CD4-positive, alpha-beta T cell treated with Interleukin-4 for 1 hour (primary cell): Measurements from ENCODE around the gene SCAF8.
"Not testable (repeated sequence)": the region's sequence is repeated elsewhere in the genome, so short reads cannot be mapped to it uniquely, and the experiment has no call there.

Experiments
- DNase-seq, 2 donors: peaks; one replicate each; pipeline ENCODE4 v3.0.0-alpha.2; 2020 to 2022

SCAF8 gene

DNA sequence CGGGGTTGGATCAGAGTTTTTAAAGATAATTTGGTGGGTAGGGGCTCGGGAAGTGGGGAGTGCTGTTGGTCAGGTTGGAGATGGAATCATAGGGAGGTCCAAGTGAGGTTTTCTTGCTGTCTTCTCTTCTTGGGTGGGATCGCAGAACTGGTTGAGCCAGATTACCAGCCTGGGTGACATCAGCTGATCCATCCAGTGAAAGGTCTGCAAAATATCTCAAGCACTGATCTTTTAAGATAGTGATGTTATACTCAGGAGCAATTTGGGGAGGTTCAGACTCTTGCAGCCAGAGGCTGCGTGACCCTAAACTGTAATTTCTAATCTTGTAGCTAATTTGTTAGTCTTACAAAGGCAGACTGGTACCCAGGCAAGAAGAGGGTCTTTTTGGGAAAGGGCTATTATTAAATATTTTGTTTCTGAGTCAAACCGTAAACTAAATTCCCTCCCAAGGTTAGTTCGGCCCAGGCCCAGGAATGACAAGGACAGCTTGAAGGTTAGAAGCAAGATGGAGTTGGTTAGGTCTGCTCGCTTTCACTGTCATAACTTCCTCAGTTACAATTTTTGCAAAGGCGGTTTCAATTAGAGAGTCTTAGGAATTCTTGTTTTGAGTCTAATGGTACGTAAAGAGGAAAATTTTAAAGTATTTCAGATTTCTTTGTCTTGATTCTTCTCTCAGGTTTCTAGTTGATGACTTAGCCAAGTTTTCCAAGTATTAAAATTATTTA is 53.1 kb downstream of the SCAF8 start:
- no peak for DNase-seq

DNA sequence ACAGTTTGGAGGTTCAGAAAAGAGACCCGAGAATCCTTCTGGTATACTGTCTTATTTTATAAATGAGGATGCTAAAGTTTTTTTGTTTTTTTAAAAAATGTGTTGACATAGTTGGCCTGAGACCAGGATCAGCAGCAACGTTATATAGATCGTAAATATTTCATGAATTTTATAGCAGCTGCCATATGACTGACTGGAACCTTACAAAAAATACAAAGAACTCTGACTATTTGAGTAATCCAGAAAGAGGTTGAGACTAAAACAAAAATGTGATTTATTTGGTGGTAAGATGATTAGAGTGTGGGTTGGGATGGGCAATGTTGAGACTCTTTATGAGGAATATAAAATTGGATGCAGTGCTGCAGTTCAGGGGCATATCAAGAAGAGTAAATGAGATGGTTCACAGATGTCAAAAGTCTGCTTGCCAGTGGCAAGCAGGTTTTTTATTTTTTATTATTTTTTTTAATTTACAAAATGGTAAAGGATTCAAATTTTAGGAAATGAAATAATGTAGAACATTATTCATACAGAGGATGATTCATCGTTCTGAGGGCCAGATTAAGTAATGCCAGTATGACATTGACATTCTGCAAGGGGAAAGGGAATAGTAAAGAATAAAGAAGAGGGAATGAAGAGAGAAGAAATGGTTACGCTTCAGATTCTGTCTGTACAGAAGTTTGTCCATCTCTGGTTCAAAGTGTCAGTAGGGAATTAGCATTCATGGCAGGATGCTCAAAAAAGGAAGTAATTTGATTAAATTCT is 58.5 kb downstream of the SCAF8 start:
- no peak for DNase-seq

DNA sequence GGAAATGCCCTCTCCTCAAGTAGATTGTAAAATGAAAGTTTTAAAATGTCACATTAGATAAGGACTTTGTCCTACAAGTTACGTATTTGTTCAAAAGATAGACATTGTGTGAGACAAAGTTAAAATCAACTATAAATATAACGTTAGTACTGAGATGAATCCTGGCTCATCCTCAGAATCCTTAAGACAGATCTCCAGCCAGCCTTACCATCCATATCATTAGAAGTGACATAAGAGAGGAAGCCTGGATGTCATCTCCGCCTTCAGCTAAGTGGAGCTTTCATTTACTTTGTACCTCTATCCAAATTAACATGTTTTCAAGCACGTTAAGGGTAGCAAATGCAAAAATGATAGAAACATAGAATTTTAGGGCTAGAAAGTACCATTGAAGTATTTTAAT is 59.1 kb downstream of the SCAF8 start:
- DNase-seq: no peak

DNA sequence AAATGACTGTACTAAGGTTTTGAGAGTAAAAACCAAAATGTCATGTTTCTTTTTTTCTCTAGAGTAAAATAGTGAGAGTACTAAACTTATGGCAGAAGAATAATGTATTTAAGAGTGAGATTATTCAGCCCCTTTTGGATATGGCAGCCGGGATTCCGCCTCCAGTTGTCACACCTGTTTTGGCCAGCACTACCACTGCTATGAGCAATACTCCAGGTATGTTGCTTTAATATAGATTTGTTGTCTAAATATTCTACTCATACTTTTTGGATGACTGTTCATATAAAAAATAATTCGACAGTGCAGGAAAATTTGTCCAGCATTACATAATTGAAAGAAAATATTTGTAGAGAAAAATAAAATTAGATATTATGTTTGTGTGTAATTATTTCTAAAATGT is 59.5 kb downstream of the SCAF8 start:
- DNase-seq: no peak

DNA sequence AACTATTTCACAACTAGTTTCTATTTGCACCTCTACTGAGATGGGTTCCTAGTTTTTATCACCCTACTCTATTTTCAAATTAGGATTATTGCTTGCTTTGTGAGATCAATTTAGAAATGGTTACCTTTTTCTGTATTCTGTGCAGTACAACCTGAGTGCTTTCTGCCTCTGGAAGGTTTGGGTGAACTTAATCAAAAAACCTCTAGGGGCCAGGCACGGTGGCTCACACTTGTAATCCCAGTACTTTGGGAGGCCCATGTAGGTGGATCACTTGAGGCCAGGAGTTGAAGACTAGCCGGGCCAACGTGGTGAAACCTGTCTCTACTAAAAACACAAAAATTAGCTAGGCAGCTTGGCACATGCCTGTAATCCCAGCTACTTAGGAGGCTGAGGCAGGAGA is 63.3 kb downstream of the SCAF8 start:
- no peak for DNase-seq

DNA sequence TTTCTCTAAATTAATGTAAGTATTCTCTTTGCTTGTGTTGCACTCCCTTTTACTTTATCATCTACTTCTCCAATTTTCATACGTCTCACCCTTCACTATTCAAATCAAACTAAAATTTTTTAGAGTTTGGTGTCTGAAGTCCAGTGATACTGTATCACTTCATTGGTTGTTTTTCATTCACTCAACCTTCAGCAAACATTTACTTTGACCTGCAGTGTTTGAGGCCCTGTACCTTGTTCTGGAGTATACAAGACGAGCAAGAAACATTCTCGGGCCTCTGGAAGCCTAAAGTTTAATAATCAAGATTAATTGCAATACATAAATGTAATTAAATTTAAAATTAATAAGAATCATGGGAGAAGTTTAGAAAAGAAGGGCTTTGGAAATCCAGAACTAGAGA is 64.6 kb downstream of the SCAF8 start:
- DNase-seq: no peak

DNA sequence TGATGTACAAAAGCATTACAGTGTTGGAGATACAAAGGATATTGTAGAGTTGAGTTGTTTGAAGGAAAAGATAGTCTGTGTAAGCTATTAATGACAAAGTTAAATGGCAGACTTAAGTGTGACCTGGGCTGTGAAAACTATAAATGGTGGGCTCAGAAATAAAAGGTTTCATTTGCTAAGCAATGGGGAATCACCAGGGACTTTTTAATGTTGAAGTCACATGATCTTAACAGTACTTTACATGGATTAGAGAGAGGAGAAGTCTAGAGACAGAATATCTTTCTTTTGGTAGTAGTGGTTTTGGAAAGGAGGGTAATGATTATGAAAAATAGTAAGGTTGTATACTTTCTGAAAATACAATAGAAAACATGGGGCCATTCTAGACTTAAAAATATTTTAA is 67.1 kb downstream of the SCAF8 start:
- DNase-seq: peak in 1 of 2 donors; percentile 14

DNA sequence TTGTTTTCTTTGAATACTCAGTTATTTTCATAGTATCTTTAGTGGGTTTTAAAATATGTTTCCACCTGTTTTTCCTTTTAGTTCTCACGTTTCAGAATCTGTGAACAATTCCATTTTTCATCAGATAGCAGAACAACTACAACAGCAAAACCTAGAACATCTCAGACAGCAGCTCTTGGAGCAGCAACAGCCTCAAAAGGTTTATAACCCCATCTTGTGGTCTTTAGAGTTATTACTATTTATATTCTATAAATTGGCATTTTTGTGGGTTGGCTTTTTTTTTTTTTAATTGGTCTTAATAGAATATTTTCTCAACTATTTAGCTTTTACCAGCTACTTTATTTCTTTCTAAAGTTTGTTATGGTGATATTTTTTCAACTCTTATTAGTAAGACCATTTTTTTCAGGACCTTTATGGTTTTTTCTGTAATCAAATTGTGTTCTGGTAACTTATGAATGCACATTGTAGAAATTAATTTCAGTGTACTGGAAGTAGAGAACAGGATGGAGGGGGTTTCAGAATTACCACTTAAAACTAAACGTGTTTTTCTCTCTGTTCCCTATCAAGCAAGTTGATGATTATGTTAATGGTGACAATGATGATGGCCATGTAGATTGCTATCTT is 72.2 kb downstream of the SCAF8 start:
- DNase-seq: peak in 1 of 2 donors; percentile 64

DNA sequence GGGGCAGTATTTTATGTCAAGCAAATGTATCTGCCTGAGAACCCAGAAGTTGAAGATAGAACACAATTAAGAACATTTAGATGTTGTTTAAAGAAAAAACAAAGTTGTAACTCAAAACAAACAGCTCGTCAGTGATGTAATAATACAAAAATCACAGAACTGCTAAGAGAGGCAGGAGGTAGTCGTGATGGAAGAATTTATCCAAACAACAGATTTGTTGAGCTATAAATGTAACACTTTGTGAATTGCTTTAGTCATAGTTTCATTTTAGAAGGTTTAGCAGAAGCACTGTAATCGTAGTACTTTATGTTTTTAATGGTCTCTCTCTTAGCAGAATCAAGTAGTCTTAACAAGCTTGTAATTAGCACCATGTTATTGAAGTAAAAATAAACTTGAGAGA is 73.6 kb downstream of the SCAF8 start:
- no peak for DNase-seq

DNA sequence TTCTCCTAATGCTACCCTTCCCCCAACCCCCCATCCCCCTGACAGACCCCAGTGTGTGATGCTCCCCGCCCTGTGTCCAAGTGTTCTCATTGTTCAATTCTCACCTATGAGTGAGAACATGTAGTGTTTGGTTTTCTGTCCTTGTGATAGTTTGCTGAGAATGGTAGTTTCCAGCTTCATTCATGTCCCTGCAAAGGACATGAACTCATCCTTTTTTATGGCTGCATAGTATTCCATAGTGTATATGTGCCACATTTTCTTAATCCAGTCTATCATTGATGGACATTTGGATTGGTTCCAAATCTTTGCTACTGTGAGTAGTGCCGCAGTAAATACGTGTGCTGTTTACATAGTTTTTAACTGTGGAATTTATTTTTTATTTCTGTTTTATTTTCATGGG is 78.4 kb downstream of the SCAF8 start:
- not testable (repeated sequence) for DNase-seq

DNA sequence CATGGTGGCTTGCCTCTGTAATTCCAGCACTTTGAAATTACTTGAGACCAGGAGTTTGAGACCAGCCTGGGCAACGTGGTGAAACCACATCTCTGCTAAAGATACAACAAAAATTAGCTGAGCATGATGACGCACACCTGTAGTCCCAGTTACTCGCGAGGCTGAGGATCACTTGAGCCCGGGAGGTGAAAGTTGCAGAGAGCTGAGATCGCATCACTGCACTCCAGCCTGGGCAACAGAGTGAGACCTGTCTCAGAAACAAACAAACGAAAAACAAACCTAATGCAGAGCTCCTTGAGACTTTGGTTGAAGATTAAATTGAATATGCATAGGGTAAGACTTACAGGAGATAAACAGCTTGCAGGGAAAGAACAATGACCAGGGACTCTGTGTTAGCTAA is 80.8 kb downstream of the SCAF8 start:
- no peak for DNase-seq

DNA sequence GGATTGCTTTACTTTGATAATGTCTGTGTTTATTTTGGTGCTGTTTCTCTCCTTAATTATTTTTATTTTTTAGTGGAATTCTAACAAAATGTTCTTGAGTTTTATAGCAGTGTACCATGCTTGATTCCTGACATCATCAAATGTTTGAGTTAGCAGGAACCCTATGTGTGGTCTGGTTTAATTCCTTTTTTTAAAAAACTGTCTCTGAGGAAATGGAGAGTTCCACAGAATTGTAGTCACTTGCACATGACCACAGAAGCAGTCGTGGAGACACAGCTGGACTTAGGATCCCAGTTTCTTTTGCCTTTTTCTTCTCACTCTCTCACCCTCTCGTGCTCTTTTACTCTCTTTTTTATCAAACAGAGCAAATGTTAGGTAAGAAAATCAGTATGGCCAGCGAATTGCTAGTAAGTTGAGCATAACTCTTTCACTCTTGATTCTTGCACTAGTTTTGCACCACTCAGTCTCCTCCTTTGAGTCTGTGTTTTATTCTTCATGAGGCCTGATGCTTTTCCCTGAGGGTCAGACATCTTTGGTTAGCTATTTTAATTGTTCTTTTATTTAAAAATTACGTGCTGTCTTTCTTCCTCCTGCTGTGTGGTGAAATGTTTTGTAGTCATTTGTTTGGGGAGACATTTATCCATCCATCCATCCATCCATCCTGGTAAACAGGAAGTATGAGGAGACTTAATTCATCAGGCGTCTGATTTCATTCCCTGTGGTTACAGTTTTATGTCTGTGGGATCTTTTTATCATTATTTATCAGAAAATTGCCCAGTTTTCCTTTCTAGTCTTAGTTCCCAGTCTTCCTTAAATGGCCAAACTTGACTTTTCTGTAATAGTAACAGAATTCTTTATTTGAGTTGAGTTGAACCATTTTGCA is 83.0 kb downstream of the SCAF8 start:
- DNase-seq: no peak

DNA sequence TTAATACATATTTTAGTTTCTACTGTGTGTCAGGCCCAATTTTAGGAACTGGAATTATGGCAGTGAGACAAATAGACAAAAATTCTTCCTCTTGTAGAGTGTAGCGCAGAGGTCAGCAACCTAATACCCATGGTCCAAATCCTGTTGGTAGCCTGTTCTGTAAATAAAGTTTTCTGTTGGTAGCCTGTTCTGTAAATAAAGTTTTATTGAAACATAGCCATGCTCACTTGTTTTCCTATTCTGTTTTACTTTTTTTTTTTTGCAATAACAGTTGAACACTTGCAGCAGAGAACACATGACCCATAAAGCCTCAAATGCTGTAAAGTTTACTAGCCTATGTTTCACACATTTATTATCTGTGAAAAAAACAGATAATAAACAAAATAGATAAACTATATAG is 87.9 kb downstream of the SCAF8 start:
- DNase-seq: no peak

DNA sequence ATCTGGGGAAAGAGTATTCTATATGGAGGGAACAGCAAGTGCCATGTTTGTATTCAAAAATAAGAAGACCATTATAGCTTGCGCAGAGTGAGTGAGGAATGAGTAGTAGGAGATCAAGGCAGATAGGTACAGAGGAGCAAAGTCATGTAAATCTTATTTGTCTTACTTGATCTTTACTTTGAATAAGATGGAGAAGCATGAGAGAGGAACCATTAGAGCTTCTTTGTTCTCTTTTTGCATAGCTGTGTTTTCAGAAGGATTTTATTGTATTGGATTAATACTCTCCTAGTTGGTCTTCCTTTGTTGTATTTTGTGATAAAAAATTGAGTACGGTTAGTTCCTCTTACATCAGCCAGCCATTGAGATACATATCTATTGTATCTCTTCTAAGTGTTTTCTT is 88.4 kb downstream of the SCAF8 start:
- DNase-seq: no peak

DNA sequence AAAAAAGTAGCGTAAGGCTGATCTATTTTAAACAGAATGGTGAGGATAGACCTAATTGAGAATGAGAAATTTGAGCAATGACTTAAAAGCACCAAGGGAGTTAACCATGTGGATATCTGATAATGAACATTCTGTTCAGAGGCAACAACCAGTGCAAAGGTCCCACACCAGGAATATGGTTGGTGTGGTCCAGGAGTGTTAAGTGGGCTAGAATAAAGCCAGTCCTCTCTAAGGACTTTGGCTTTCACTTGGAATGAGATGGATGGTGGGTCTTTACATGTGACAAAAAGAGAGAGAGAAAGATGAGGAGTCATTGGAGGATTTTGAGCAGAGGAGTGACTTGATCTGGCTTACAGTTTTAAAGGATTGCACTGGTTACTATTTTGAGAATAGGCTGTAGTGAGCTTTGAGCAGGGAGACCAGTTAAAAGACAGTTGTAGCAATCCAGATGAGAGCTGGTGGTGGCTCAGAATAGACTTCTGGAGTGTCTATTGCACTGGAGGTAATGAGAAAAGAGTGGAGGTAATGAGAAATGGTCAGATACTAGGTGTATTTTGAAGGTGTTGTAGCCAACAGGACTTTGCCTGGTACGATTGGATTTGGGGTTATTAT is 89.8 kb downstream of the SCAF8 start:
- no peak for DNase-seq

DNA sequence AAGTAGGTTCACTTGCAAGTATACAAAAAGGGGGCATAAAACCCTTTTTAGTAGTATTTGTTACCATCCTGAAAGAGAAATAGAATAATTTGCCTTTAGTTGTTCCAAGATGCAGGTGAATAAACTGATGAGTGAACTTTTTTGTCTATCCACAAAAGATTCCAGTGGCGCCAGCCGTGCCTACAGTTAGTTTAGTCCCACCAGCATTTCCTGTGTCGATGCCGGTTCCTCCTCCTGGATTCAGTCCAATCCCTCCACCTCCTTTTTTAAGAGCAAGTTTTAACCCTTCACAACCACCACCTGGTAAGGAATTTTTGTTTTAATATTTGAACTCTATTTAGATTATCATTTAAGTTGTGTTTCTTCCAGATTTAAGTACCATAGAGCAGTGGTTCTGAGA is 90.9 kb downstream of the SCAF8 start:
- no peak for DNase-seq

DNA sequence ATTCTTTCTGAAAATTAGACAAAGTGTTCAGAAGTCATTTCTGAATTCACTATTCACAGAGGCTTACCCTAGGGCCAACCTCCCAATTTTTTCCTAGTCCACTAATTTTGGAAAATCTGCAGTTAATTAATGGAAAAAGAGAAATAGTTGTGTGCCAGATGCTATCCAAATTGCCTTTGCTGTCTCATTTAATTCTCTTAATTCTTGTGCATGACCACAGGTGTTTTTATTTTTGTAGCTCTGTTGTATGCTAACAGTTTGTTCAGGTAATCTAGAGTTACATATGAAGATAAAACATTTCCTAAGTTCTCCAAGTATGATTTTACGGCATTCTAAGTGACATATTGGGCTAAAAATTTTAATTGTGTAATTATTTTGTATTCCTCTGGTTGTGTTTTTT is 96.8 kb downstream of the SCAF8 start:
- DNase-seq: no peak

DNA sequence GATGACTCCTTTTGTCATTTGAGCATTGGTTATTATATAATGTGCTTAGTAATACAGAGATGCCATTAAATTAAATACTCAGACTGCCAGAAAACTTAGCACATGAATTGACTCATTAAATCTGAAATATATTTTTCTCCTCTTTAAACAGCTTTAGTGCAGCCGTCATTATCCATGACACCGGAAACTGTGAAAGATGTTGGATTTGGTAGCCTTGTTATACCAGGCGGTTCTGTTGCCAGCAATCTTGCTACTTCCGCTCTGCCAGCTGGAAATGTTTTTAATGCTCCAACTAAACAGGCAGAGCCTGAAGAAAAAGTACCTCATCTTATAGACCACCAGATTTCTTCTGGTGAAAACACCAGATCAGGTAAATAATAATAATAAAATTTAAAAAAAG is 97.6 kb downstream of the SCAF8 start:
- DNase-seq: no peak

DNA sequence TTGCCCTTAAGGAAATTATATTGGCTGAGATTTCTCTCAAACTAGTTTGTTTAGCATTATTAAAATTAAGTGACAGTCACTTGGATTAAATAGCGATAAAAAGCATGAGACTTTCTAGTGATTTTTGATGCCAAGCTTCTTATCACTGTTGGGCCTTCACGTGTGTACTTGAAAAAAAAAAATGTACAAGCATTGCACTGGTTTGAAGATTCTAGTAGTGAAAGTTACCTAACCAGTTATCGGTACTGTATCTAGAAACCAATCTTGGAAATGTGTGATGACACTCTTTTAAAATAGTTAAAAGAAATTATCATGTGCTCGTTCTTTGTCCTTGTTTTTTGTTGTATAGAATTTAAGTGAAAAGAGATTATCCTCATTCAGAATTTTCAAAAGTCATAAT is 102.1 kb downstream of the SCAF8 start:
- no peak for DNase-seq

DNA sequence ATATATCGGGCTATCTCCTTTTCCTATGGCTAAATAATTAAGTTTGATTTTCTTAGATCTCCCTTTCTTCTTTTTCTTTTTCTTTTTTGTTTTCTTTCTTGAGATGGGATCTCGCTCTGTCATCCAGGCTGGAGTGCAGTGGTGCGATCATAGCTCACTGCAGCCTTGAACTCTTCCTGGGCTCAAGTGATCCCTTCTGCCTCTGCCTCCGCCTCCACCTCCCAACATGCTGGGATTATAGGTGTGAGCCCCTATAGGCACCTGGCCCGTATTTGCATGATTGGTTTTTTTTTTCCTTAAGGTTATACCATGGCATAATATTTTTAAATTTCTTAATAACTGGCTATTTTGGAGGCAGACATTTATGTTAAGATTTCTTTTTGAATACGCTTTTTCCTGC is 106.3 kb downstream of the SCAF8 start:
- DNase-seq: no peak

DNA sequence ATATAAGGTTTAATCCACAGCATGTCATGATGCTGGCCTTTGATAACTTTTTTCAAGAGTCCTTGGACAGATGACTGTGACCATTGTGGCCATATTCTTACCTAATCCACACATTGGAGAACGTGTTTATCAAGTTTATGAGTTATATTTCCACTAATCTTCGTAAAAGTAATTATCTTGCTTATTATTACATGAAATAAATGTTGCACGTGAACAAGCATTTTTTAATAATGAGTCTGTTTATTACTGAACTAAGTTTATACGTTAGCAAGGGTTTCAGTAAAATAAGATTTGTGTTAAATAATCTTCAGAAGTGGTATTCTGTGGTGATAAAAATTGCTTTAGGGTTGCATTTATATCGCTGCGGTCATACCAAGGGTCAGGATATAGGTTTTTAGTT is 107.1 kb downstream of the SCAF8 start:
- no peak for DNase-seq

DNA sequence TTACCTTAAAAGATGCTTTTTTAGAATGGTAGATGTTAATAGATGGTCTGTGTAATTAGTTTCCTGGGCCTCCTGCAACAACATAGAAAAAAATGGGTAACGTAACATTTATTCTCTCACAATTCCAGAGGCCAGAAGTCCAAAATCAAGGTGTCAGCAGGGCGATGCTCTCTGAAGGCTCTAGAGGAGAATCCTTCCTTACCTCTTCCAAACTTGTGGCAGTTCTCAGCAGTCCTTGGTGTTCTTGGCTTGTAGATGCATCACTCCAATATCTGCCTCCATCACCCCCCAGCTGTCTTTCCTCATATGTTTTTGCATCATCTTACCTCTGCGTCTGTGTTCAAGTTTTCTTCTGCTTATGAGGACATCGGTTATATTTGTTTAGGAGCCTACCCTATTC is 107.9 kb downstream of the SCAF8 start:
- no peak for DNase-seq

DNA sequence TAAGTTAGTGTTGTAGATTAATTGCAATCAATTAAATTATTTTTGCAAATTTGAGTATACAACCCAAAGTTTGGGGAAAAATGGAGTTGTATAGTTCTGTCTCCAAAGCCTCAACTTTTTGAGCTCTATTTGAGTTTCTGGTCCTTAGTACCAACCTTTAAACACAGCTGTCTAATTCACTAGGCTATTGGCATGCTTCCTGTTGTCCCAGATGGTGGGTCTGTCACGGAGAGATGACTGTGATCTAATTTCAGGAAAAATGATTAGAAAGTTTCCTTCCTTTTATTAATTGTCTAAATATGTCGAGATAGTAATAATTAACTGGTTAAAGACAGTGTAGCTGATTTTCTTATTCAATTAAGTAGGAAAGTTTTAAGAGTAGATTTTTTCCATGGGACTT is 109.6 kb downstream of the SCAF8 start:
- no peak for DNase-seq
